Nephron (organoid): ENCODE results near the gene ZYX.

Experiments
- H3K27ac Mint-ChIP-seq, 3 experiments: 2 replicates each; pipeline ENCODE4 v1.8.0; 2020; ENCODE audit warnings: mixed read lengths in 3 of 3, mild to moderate bottlenecking in 2 of 3, moderate library complexity in 1 of 3
- H3K27me3 Mint-ChIP-seq: 2 replicates; pipeline ENCODE4 v1.8.0; 2021; ENCODE audit warnings: low read depth, mild to moderate bottlenecking, moderate library complexity, mixed read lengths
- H3K36me3 Mint-ChIP-seq: 2 replicates; pipeline ENCODE4 v1.8.0; 2020; ENCODE audit warnings: low read depth, mixed read lengths
- H3K4me1 Mint-ChIP-seq: 2 replicates; pipeline ENCODE4 v1.8.0; 2020; ENCODE audit warnings: mixed read lengths
- H3K4me3 Mint-ChIP-seq, 3 experiments: 2 replicates each; pipeline ENCODE4 v1.8.0; 2020; ENCODE audit warnings: mild to moderate bottlenecking in 3 of 3, mixed read lengths in 3 of 3, moderate library complexity in 2 of 3
- H3K9me3 Mint-ChIP-seq: 2 replicates; pipeline ENCODE4 v1.8.0; 2020; ENCODE audit warnings: mixed read lengths
- TF ChIP-seq, protein P1 (sequence below), 3 experiments: fragments of 200-600 bp; sonication (generic); IDR thresholded peaks; one replicate each; pipeline ENCODE4 v1.5.0; 2021; ENCODE audit warnings: antibody characterized with exemption in 3 of 3; ENCODE audit not compliant: unreplicated experiment in 3 of 3

ZYX gene

DNA sequence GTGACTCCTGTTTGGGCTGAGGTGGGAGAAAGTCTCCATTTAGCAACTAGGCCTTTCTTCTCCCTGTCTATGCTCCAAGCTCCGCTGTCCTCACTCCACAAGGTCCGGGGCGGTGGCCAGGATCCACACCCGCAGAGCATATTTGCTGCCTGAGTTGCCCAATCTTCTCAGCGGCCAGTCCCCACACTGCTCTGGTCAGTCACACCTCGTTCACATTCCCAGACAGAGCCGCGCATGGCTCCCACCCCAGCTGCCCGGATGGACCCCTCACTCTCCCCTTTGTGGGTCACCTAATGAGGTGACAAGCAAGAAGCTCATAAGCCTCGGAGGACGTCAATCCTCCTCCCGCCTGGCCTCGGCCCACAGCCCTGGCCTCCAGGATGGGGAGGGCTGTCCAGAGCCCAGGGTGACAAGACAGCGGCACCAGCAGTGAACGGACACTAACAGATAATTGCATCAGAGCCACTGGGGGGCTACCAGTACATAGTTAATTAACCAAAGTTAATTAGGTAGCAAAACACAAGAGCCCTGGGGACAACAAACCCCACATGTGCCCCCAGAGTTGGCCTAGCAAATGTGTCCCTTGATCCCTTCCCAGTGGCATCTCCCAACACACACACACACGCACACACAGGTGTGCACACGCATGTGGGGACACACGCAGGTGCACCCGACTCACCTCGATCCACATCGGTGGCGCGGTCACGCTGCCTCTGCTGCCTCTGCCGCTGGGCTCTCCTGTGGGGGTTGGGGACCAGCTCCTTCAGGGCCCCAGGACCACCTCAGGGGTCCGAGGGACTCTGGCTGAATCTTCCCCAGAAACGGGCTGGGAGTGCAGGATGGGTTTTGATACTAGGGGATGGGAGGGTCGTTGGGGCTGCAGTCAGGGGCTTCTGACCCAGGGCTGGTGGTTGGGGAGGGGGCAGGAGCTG, 15.7 kb downstream of the ZYX start:
- peaks cover 11% of the 10 kb centered on the region for H3K4me1 Mint-ChIP-seq
- peaks cover 8% of the 10 kb centered on the region for H3K27me3 Mint-ChIP-seq
- no peaks in the 10 kb centered on the region for H3K9me3 Mint-ChIP-seq
- TF ChIP-seq, protein P1, sequence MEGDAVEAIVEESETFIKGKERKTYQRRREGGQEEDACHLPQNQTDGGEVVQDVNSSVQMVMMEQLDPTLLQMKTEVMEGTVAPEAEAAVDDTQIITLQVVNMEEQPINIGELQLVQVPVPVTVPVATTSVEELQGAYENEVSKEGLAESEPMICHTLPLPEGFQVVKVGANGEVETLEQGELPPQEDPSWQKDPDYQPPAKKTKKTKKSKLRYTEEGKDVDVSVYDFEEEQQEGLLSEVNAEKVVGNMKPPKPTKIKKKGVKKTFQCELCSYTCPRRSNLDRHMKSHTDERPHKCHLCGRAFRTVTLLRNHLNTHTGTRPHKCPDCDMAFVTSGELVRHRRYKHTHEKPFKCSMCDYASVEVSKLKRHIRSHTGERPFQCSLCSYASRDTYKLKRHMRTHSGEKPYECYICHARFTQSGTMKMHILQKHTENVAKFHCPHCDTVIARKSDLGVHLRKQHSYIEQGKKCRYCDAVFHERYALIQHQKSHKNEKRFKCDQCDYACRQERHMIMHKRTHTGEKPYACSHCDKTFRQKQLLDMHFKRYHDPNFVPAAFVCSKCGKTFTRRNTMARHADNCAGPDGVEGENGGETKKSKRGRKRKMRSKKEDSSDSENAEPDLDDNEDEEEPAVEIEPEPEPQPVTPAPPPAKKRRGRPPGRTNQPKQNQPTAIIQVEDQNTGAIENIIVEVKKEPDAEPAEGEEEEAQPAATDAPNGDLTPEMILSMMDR (IDR thresholded peaks at IDR 0.05; ENCODE audit: unreplicated experiment in 3 of 3) = no peak
- H3K4me3 Mint-ChIP-seq = no peak overlapping the region
- peaks cover 24% of the 10 kb centered on the region for H3K36me3 Mint-ChIP-seq
- H3K27ac Mint-ChIP-seq = no peak overlapping the region

DNA sequence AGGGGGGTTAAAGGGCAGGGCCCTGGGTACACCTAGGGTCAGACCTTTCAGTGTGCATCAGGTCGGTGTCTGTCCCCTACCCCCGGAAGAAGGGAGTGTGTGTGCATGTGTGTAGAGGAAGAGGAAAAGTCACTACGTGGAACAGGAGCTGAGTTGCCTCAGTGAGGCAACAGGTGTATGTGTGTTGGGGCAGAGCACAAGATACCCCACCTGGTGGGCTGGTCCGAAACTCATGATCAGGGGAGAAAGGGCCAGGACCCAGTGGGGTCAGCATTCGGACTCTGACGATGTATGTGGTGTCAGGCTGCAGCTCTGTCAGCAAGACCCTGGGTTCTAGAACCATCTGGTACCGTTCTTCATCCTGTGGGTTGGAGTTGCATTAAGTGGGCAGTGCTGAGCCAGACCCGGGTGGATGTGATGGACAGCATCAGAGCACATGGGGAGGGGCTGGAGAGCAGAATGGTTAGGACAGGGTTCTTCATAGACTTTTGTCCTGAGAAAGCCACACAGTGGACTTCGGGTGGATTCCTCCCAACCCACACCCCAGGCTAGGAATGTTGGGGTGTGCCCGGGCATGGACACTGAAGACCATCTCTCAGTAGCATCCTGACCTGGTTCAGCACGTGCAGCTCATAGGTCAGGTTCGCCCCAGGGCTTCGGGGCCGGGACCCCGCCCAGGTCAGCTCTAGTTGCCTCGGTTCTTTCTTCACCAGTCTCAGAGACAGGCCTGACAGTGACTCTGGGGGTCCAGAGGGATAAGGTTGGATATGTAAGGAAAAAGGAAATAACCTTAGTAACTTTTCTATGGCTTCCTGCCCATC, 16.8 kb downstream of the ZYX start:
- peaks cover 17% of the 10 kb centered on the region for H3K27me3 Mint-ChIP-seq
- TF ChIP-seq, protein P1 (IDR thresholded peaks at IDR 0.05; ENCODE audit: unreplicated experiment in 3 of 3) = no peak
- H3K4me1 Mint-ChIP-seq = peaks cover 3% of the 10 kb centered on the region
- no peak overlapping the region for H3K4me3 Mint-ChIP-seq
- no peaks in the 10 kb centered on the region for H3K9me3 Mint-ChIP-seq
- H3K36me3 Mint-ChIP-seq = peaks cover 15% of the 10 kb centered on the region
- no peak overlapping the region for H3K27ac Mint-ChIP-seq

DNA sequence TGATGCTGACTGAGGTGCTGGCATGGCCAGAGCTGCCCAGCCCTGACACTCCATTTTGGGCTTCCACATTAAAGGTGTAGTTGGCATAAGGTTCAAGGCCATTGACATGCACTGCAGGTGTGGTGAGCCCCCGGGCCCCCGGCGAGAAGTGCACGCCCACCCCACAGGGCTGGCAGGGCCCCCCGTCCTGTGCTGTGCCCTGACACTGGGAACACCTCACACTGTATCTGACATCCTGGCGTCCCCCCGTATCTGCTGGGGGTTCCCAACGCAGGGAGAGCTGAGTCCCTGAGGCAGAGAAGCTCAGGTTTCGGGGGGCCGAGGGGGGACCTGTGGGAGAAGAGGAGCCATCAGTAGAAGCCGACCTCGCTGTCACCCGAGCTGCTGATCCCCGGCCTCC, 17.5 kb downstream of the ZYX start:
- H3K9me3 Mint-ChIP-seq = no peaks in the 10 kb centered on the region
- no peak overlapping the region for H3K4me3 Mint-ChIP-seq
- no peak overlapping the region for H3K27ac Mint-ChIP-seq
- no peaks in the 10 kb centered on the region for H3K4me1 Mint-ChIP-seq
- TF ChIP-seq, protein P1 (IDR thresholded peaks at IDR 0.05; ENCODE audit: unreplicated experiment in 3 of 3) = no peak
- peaks cover 17% of the 10 kb centered on the region for H3K27me3 Mint-ChIP-seq
- H3K36me3 Mint-ChIP-seq = peaks cover 9% of the 10 kb centered on the region

DNA sequence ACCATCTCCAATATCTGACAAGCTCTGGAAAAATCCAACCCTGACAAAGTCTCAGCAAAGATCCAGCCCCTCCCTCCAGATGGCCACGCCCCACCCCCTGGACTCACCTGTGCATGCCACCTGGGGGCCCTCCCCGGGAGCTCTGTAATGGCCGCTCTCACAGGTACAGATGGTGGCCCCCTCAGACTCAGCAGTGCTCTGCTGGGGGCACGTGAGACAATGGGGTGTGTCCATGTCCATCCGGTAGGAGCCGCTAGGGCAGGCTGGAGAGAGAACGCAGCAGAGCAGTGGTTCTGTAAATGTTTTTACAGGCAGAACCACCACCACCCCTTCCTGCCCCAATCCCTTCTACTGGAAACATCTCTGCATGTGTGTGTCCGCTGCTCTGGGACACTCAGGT, 18.0 kb downstream of the ZYX start:
- H3K9me3 Mint-ChIP-seq = no peaks in the 10 kb centered on the region
- TF ChIP-seq, protein P1 (IDR thresholded peaks at IDR 0.05; ENCODE audit: unreplicated experiment in 3 of 3) = no peak
- peaks cover 4% of the 10 kb centered on the region for H3K36me3 Mint-ChIP-seq
- peaks cover 17% of the 10 kb centered on the region for H3K27me3 Mint-ChIP-seq
- no peaks in the 10 kb centered on the region for H3K4me1 Mint-ChIP-seq
- no peak overlapping the region for H3K4me3 Mint-ChIP-seq
- no peak overlapping the region for H3K27ac Mint-ChIP-seq

DNA sequence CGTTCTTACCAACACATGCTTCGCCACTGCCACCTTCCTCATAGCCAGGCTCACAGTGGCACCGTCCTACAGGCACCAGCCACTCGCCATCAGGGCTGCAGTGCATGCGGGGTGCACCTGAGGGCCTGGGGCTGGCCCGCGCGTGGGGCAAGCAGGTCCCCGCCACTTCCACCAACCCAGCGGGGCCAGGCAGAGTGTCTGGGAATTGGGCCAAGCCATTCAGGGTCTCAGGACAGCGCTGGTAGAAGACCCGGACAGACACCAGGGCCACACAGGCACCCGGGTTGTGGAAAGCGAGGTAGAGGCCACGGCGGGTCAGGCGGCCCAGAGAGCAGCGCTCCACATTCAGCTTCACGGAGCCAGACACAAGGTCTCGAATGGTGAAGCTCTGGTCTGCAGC, 18.5 kb downstream of the ZYX start:
- Mint-ChIP-seq H3K36me3 (peaks cover 4% of the 10 kb centered on the region), H3K9me3 (no peaks in the 10 kb centered on the region), H3K4me3 (no peak overlapping the region), H3K27ac (no peak overlapping the region), H3K4me1 (peaks cover 1% of the 10 kb centered on the region), H3K27me3 (peaks cover 17% of the 10 kb centered on the region)
- TF ChIP-seq, protein P1 (IDR thresholded peaks at IDR 0.05; ENCODE audit: unreplicated experiment in 3 of 3) = no peak
